ENCODE measurements around the gene CYP8B1. TPM values are rescaled to one million over a fixed set of nuclear protein-coding genes. Genes with fewer than 3 reads are reported as not detected.

The CYP8B1 gene
- total and polyA plus RNA-seq, 2 of the 13 experiments (the other 11 are each of a cell fraction or from before 2014, with no cell fraction given): 0.58 to 2.0 TPM

- TF ChIP-seq ZNF318 (CRISPR knock-in tag; IDR thresholded peaks at IDR 0.05): no peak
- no peak for TF ChIP-seq ZNF672 (CRISPR knock-in tag; IDR thresholded peaks at IDR 0.05)
- peak; percentile 44 for TF ChIP-seq TEAD3 (CRISPR knock-in tag; optimal IDR thresholded peaks at IDR 0.05; ENCODE audit: borderline replicate concordance)
- no peak for TF ChIP-seq BHLHE40 (IDR thresholded peaks at IDR 0.05; ENCODE audit: low read length)
- TF ChIP-seq CENPBD1 (CRISPR knock-in tag; IDR thresholded peaks at IDR 0.05; ENCODE audit: borderline replicate concordance, low read depth): no peak
- TF ChIP-seq STAT6 (CRISPR knock-in tag; IDR thresholded peaks at IDR 0.05; ENCODE audit: borderline replicate concordance): no peak; the same call in 1 of the 2 replicates
- no peak for TF ChIP-seq ZBED4 (CRISPR knock-in tag; IDR thresholded peaks at IDR 0.05; ENCODE audit: borderline replicate concordance)
- no peak for TF ChIP-seq ZC3H4 (CRISPR knock-in tag; IDR thresholded peaks at IDR 0.05; ENCODE audit: borderline replicate concordance)
- TF ChIP-seq HNRNPL (IDR thresholded peaks at IDR 0.05; ENCODE audit: low read depth, low read length): no peak
- TF ChIP-seq ZNF747 (CRISPR knock-in tag; IDR thresholded peaks at IDR 0.05; ENCODE audit: borderline replicate concordance): peak; percentile 54; the same call in 1 of the 2 replicates
- TF ChIP-seq SMAD1 (CRISPR knock-in tag; IDR thresholded peaks at IDR 0.05; ENCODE audit: borderline replicate concordance, low read depth): no peak; the same call in 1 of the 2 replicates
- no peak for TF ChIP-seq PHF8 (CRISPR knock-in tag; IDR thresholded peaks at IDR 0.05)
Measured at GRCh38 chr3:42880601-42881451, 5.1 kb upstream of the CYP8B1 start (continued).

All from HepG2 (cell line).